Activated T-cell treated with anti-CD3 and anti-CD28 coated beads for 48 hours (primary cell): Measurements from ENCODE around the gene TXN2.
"Not testable (repeated sequence)": the region's sequence is repeated elsewhere in the genome, so short reads cannot be mapped to it uniquely, and the experiment has no call there.

Experiments
- DNase-seq: peaks from one replicate; pipeline ENCODE4 v3.0.0-alpha.2; 2020; ENCODE audit warnings: low read depth

Gene TXN2

GRCh38 chr22:36431977-36432376, 49.5 kb downstream of the TXN2 start:
- DNase-seq: no peak

DNA sequence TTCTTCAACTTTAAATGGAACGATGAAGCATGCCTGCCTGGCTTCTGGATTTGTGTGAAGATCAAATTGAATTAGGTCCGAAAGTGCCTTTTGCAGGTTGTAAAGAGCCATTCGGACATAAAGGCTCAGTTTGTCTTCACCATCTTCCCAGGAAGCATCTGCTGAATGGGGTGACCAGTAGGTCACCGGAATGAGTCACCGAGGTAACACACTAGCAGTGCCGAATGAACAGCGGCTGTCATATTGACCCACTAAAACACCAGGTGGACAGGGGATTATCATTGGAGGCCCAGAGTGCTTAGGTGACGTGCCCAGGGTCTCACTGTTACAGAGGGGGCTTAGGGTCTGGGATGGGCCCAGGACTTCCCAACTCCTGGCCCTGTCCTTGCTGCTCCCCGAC, 50.6 kb downstream of the TXN2 start:
- DNase-seq: no peak

GRCh38 chr22:36427952-36428351, 53.5 kb downstream of the TXN2 start:
- not testable (repeated sequence) for DNase-seq

DNA sequence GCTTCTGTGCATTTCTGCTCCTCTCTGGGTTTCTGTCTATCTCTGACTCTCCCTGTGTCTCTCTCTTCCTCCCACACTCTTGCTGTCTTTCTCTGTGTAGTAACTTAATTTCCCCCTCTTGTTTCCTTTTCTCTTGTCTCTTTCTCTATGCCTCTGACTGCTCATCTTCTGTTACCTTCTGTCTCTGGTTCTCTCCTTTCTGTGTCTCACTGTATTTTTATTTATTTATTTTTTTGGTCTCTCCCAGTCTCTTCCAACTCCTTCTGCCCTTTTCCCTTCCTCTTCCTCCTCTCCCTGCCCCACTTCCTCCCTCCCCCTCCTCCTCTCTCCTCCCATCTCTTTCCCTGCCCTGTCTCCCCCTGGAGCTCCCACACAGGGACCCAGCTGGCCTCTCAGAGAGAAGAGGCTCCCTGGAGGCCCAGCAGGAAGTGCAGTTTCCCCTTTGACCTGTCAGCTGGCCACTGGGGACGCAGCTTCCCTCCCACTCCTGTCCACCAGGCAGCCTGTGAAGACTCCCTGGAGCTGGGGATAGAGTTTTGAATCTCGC, 55.4 kb downstream of the TXN2 start:
- DNase-seq: no peak

DNA sequence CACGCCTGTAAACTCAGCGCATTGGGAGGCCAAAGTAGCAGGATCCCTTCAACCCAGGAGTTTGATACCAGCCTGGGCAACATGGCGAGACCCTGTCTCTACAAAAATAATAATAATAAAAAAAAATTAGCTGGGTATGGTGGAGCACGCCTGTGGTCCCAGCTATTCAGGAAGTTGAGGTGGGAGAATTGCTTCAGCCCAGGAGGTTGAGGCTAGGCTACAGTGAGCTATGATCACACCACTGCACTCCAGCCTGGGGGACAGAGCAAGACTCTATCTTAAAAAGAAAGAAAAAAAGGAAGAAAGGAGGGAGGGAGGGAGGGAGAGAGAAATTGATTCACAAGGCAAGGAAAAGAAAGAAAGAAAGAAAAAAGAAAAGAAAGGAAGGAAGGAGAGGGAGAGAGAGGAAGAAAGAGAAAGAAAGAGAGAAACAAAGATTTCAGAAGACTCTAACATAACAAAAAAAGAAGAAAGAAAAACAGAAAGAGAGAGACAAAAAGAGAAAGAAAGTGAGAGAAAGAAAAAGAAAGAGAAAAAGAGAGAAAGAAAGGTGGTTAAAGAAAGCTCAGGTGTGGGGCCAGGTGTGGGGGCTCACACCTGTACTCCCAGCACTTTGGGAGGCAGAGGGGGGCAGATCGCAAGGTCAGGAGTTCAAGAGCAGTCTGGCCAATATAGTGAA, 56.4 kb downstream of the TXN2 start:
- no peak for DNase-seq

GRCh38 chr22:36424466-36424865, 57.0 kb downstream of the TXN2 start:
- not testable (repeated sequence) for DNase-seq

DNA sequence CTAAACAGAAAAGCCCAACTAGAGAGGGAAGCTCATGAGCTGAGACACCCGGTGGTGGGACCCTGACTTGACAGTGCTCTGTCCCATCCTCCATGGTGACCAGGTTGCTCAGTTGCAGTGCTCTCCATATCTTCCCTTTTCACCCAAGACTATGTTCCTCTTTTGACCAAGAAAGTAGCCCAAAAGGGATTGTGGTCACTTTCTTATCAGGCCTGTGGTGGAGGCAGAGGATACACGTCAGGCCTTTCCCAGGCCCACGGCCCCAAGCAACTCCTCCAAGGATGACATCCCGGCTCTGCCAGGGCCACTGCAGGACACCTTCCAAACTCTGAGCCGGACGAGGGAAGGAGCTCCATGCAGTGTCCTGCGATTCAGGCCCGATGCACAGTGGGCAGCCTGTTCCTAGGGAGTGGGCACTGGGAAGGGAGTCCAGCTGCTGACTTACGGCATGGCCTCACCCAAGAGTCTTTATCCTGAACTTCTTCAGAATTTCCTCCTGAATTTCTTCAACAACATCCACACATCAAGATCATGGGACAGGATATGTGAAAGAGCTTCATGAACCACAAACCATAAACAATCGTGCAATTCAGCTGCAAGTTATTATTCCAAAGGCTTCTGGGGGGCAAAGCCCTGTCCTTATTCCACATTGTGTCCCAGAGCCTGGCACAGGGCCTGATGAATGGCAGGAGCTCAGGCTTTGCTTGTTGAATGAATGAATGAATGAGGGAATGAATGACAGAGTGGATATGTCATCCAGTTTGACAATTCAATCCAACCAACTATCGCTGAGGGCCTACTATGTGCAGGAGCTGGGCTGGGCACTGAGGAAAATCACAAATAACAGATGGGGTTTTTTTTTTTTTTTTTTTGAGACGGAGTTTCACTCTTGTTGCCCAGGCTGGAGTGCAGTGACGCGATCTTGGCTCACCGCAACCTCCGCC, 57.7 kb downstream of the TXN2 start:
- DNase-seq: no peak

DNA sequence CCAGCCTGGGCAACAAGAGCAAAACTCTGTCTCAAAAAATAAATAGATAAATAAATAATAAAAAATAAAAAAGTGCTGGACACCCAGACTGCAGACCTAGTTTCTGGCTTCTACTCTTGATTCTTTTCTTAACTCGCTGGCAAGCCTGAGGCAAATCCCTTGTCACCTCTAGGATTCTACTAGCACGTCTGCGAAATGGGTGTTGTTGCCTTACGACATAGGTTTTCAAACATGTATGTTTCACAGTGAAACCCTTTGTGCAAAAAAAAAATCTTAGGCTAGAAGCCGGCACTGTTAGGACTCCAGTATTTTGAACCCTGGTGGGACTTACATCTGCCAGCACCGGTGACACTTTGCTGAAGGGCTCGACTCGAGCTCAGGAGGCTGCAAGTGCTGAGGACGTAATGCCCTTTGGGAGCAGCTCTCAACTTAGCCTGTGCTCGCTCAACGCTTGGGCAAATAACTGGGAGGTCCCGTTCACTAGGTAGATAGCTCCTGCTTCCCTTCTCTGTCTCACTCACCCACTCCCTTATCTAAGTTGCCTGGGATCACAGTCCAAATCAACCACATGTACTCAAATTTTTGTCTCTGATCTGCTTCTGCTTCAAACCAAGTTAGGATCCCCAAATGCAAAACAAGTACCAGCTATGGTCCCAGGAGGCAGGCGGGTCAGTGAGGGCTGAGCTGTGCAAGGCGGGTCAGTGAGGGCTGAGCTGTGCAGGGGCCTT, 59.0 kb downstream of the TXN2 start:
- DNase-seq: no peak

DNA sequence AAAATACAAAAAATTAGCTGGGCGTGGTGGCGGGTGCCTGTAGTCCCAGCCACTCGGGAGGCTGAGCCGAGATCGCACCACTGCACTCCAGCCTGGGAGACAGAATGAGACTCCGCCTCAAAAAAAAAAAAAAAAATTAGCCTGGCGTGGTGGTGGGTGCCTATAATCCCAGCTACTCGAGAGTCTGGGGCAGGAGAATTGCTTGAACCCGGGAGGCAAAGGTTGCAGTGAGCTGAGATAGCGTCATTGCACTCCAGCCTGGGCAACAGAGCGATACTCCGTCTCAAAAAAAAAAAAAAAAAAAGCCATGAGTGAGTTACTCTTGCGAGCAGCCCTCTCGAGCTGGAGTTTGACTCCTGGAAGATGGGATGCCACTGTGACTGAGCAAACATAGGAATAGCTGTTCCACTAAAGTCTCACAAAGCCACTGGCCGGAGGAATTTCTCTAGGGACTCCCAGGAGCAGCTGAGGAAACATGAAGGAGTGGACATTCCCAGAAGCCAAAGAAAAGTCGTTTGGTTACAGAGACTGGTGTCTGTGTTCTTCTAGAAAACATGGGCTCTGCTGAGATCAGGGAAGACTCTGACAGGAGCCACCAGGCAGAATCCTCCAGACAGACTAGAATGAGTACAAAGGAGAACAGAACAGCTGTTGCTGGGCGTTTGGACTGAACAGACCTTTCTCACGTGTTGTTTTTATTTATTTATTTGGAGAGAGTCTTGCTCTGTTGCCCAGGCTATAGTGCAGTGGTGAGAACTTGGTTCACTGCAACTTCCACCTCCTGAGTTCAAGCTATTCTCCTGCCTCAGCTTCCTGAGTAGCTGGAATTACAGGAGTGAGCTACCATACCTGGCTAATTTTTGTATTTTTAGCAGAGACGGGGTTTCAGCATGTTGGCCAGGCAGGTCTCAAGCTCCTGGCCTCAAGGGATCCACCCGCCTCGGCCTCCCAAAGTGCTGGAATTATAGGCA, 61.2 kb downstream of the TXN2 start:
- DNase-seq: no peak

GRCh38 chr22:36419177-36419911, 62.1 kb downstream of the TXN2 start:
- no peak for DNase-seq

GRCh38 chr22:36417281-36417686, 64.2 kb downstream of the TXN2 start:
- DNase-seq: no peak
